ENCODE results near the gene ATP8B2. TPM values are rescaled to one million over a fixed set of nuclear protein-coding genes. Genes with fewer than 3 reads are reported as not detected.
A peak's percentile ranks its signal among the peaks of the same experiment; 100 is the strongest.

Gene ATP8B2
- total RNA-seq, 1 donor from 2014 or later = 47.4 TPM

DNA sequence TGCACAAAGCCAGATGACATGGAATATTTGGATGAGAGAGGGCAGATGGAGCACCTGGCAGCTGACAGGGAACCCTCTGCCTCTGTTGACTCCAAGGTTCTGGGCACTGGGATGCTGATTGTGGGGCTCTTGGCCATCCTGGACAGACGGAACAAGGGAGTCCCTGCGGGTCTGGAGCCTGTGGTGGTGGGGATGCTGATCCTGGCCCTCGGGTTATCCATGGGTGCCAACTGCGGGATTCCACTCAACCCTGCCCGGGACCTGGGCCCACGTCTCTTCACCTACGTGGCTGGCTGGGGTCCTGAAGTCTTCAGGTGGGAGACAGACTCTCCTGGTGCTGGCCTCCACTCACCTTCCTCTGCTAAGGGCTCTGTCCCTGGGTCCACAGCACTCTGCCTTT lies 1.8 kb upstream of the ATP8B2 start:
- TF ChIP-seq, protein P1, sequence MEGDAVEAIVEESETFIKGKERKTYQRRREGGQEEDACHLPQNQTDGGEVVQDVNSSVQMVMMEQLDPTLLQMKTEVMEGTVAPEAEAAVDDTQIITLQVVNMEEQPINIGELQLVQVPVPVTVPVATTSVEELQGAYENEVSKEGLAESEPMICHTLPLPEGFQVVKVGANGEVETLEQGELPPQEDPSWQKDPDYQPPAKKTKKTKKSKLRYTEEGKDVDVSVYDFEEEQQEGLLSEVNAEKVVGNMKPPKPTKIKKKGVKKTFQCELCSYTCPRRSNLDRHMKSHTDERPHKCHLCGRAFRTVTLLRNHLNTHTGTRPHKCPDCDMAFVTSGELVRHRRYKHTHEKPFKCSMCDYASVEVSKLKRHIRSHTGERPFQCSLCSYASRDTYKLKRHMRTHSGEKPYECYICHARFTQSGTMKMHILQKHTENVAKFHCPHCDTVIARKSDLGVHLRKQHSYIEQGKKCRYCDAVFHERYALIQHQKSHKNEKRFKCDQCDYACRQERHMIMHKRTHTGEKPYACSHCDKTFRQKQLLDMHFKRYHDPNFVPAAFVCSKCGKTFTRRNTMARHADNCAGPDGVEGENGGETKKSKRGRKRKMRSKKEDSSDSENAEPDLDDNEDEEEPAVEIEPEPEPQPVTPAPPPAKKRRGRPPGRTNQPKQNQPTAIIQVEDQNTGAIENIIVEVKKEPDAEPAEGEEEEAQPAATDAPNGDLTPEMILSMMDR (IDR thresholded peaks at IDR 0.05; ENCODE audit: unreplicated experiment) = no peak
- Mint-ChIP-seq H3K4me3 (ENCODE audit: low read depth) (no peak overlapping the region), H3K36me3 (ENCODE audit: insufficient read depth) (no peaks in the 10 kb centered on the region), H3K9me3 (ENCODE audit: low read depth) (no peaks in the 10 kb centered on the region), H3K4me1 (ENCODE audit: low read depth) (peaks cover 32% of the 10 kb centered on the region), H3K27ac (no peak overlapping the region), H3K27me3 (peaks cover 7% of the 10 kb centered on the region)
- DNase-seq (ENCODE audit: low spot score, unreplicated experiment) = no peak

GRCh38 chr1:154324241-154324640 lies 1.1 kb upstream of the ATP8B2 start:
- no peak for DNase-seq (ENCODE audit: low spot score, unreplicated experiment)
- Mint-ChIP-seq H3K4me3 (ENCODE audit: low read depth) (peak overlapping the region; percentile 93), H3K4me1 (ENCODE audit: low read depth) (peaks cover 34% of the 10 kb centered on the region), H3K36me3 (ENCODE audit: insufficient read depth) (no peaks in the 10 kb centered on the region), H3K9me3 (ENCODE audit: low read depth) (no peaks in the 10 kb centered on the region), H3K27ac (no peak overlapping the region), H3K27me3 (peaks cover 7% of the 10 kb centered on the region)
- TF ChIP-seq, protein P1 (IDR thresholded peaks at IDR 0.05; ENCODE audit: unreplicated experiment) = no peak

DNA sequence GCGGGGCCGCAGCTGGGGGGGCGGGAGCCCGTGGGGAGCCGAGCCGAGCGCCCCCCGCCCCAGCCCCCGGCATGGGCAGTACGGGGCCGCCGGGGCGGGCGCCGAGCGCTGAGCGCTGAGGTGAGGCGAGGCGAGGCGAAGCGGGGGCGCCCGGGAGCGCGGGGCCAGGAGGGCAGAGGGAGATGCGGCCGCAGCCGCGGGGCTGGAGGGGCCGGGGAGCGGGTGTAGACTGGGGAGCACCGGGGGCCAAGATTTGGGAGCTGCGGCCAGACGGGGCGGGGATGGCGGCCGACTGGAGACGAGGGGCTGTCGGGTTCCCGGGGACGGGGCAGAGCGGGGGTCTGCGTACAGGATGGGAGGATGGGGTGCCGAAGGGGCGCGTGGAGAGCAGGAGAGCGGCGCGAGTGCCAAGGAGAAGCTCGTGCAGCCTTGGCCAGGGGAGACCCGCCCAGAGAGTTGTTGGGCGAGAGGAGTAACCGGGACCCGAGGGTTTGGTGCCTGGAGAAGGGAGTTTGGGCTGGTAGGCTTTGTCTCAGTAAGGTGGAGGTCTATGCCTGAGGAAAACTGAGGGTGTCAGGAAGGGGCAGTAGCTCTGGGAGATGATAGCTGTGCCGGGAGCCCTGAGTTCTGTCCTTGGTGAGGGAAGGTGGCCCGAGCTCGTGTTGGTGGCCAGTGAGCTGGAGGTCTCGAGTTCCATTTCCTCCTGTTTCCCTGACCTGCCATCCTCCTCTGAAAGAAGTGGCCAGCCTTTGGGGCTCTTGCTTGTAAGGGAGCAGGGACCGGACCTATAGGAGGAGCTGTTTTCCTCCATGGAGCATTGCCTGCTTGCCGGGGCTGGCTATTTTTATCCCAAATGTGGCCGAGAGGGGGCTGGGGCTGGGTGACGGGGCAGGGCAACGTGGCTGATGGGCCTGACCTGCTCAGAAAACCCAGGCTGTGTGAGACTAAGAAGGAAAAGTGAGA lies 539 bp downstream of the ATP8B2 start:
- Mint-ChIP-seq H3K9me3 (ENCODE audit: low read depth) (no peaks in the 10 kb centered on the region), H3K36me3 (ENCODE audit: insufficient read depth) (no peaks in the 10 kb centered on the region)
- DNase-seq (ENCODE audit: low spot score, unreplicated experiment) = peak; percentile 64

DNA sequence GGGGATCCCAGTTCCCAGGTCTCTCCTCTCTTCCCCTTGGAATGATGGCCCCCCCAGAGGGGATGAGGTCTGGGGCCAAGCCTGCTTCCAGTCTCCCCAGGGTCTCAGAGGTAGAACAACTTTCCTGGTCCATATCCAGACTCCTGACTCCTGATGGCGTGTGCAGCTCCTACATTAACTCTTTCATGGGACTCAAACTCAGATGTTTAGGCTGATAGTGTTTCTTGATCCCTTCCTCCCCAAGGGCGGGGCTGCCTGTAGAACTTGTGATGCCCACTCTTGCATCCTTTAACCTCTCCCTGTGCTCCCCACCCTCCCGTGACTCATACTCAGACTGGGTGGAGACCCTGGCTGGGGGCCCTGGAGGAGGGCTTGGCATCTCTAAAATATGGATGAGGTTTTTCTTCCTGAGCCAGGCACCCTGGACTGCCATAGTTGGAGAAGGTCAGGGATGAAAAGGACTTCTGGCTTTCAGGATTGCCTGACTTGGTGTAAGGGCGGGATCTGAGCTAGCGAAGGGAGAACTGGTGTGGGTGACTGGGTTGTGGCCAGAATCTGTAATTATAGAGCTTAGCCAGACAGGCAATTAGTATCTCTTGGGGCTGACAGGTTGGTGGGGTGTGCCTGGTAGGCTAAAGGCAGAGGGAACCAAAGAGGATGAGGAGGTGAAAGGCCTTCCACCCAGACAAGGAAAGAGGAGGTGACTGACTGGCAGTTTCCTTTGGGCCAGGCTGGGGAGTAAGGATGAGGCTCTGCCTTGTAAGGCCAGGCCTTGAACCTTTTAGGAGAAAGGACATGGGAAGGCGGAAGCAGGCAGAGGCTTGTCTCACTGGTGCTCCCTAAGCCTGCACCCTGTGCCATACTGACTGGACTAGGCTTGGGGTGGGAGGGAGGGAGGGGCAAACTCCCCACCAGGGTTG lies 1.5 kb downstream of the ATP8B2 start:
- Mint-ChIP-seq H3K4me3 (ENCODE audit: low read depth) (peak overlapping the region; percentile 88), H3K4me1 (ENCODE audit: low read depth) (peaks cover 26% of the 10 kb centered on the region), H3K9me3 (ENCODE audit: low read depth) (no peaks in the 10 kb centered on the region), H3K27ac (peak overlapping the region; percentile 95), H3K36me3 (ENCODE audit: insufficient read depth) (peaks cover 1% of the 10 kb centered on the region), H3K27me3 (peaks cover 7% of the 10 kb centered on the region)
- TF ChIP-seq, protein P1 (IDR thresholded peaks at IDR 0.05; ENCODE audit: unreplicated experiment) = no peak
- no peak for DNase-seq (ENCODE audit: low spot score, unreplicated experiment)

More for the DNA sequence above, 539 bp downstream of the ATP8B2 start:
- H3K27me3 Mint-ChIP-seq = peaks cover 7% of the 10 kb centered on the region
- peaks cover 32% of the 10 kb centered on the region for H3K4me1 Mint-ChIP-seq (ENCODE audit: low read depth)
- H3K4me3 Mint-ChIP-seq (ENCODE audit: low read depth) = peak overlapping the region; percentile 88
- H3K27ac Mint-ChIP-seq = peak overlapping the region; percentile 95
- TF ChIP-seq, protein P1 (IDR thresholded peaks at IDR 0.05; ENCODE audit: unreplicated experiment) = peak; percentile 66
